ENCODE results near the gene ASCL4.

- TF ChIP-seq, protein P1, sequence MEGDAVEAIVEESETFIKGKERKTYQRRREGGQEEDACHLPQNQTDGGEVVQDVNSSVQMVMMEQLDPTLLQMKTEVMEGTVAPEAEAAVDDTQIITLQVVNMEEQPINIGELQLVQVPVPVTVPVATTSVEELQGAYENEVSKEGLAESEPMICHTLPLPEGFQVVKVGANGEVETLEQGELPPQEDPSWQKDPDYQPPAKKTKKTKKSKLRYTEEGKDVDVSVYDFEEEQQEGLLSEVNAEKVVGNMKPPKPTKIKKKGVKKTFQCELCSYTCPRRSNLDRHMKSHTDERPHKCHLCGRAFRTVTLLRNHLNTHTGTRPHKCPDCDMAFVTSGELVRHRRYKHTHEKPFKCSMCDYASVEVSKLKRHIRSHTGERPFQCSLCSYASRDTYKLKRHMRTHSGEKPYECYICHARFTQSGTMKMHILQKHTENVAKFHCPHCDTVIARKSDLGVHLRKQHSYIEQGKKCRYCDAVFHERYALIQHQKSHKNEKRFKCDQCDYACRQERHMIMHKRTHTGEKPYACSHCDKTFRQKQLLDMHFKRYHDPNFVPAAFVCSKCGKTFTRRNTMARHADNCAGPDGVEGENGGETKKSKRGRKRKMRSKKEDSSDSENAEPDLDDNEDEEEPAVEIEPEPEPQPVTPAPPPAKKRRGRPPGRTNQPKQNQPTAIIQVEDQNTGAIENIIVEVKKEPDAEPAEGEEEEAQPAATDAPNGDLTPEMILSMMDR (IDR thresholded peaks at IDR 0.05; ENCODE audit: poor library complexity) = no peak
- no peak for TF ChIP-seq EZH2 (IDR thresholded peaks at IDR 0.05; ENCODE audit: borderline replicate concordance)
These were observed 703 bp downstream of the ASCL4 start for GRCh38 chr12:107775093-107775721.
